GM10847 (cell line): ENCODE measurements around the gene PACSIN2.

Experiments
- POLR2A ChIP-seq: IDR thresholded peaks from 2 replicates; pipeline ENCODE4 v1.6.1; 2011; ENCODE audit not compliant: insufficient read length; ENCODE audit errors: extremely low read depth

PACSIN2 gene

DNA sequence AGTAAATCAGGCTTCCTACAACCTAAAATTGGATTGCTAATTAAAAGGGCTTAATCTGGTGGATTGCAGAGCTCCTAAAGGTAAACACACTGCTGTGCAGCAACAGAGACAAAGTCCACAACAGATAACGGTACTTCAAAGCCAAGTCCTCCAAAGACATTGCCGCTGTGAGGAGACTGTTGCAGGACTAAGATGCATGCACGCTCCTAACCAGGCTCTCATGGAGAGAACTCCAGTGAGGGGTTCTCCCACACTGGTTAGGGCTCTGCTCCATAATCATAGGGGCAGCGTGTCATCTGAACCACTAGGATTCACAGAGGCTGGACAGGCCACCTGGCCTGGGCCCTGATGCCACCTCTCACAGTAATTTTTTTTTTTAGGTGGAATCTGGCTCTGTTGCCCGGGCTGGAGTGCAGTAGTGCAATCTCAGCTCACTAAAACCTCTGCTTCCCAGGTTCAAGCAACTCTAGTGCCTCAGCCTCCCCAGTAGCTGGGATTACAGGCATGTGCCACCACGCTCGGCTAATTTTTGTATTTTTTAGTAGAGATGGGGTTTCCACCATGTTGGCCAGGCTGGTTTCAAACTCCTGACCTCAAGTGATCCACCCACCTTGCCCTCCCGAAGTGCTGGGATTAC, 101.0 kb downstream of the PACSIN2 start:
- TF ChIP-seq POLR2A: no peak

DNA sequence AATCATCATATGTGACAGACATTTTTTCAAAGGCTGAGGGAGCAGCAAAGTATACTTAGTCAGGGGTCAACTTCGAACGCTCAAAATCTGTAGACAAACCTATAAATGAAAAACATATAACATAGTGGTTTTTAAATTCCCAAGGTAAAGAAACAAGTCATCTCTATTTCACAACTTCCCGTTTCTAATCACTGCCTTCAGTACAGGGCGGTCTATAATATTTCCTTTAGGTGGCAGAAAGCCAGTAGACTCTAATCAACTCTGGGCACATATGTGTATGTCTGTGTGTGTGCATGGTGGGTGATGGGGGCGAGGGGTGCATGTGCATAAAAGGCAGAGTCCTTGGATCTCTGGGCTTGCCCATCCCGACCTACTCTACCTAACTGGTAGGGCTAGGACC, 102.9 kb downstream of the PACSIN2 start:
- no peak for TF ChIP-seq POLR2A

DNA sequence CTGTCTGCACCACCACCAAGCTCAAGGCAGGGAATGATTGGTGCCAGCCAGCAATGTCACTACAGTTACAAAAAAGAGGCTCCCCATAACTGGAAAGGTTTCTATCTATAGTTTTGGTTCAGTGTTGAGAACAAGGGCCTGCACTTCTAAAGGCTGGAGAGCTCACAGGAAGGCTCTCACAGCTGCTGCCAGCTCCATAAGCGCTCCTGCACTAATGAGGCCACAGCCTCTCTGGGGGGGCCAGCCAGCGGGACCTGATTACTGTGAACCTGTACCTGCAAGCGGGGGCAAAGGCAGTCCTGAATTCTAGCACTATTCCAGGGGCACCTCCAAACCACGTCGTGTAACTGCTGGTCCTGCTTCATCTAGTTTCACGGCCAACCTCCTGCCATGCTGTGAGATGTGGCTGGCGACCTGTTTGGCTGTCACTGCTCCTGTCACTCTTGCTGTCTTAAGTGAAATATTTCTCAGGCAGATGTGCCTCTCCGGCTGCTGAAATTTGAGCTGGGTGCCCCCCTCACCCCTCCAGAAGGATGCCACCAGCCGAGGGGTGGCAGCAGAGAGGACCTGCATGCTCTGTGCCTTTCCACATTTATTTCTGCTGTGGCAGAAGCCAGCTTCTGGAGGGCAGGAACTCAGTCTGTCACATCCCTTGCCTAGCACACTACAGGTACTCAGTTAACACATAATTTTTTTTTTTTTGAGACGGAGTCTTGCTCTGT, 104.6 kb downstream of the PACSIN2 start:
- TF ChIP-seq POLR2A: no peak

DNA sequence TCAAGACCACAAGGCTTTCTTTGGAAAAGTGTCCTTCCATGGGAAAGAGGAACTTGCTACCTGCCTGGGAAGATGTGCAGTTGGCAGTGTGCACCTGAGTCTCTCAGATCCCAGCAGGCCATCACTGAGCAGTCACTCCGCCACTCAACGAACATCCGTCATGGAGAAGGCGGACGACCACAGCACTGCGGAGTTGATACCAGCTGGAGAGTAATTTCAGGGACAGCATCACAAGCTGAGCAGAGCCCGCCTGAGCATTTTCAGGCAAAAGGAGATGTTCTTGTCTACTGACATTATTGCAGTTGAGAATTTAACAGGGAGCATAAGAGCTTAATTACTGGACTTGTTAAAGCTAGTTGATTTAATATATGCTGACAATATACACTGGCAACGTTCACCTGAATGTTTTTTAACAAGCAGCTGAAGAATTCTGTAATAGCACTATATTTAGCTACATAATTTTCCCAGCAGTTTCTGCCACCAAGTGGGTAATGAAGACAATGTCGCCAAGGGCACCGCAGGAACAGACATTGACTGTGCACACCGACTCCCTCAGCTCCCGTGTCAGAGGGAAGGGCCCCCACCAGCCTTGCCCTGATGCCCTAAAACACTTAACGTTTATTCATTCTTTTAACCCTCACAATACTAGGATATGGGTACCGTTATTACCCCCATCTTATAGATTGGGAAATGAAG, 105.4 kb downstream of the PACSIN2 start:
- TF ChIP-seq POLR2A: no peak

DNA sequence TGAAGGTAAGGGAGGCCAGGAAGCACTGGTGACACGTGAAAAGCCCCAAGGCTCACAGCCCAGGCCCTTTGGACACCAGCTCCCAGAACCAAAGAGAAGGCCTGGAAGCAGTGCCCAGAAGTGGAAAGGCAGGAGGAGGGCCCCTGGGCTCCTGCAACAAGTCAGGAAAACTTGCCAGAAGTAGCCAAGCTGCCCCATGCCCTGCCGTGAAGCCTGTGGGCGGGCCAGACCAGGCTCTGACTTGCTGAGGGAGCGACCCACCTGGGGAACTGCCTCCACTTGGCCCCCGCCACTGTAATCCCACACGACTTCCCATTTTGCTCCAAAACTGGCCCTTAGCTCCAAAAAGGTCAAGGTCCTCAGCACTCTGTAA, 106.6 kb downstream of the PACSIN2 start:
- no peak for TF ChIP-seq POLR2A

DNA sequence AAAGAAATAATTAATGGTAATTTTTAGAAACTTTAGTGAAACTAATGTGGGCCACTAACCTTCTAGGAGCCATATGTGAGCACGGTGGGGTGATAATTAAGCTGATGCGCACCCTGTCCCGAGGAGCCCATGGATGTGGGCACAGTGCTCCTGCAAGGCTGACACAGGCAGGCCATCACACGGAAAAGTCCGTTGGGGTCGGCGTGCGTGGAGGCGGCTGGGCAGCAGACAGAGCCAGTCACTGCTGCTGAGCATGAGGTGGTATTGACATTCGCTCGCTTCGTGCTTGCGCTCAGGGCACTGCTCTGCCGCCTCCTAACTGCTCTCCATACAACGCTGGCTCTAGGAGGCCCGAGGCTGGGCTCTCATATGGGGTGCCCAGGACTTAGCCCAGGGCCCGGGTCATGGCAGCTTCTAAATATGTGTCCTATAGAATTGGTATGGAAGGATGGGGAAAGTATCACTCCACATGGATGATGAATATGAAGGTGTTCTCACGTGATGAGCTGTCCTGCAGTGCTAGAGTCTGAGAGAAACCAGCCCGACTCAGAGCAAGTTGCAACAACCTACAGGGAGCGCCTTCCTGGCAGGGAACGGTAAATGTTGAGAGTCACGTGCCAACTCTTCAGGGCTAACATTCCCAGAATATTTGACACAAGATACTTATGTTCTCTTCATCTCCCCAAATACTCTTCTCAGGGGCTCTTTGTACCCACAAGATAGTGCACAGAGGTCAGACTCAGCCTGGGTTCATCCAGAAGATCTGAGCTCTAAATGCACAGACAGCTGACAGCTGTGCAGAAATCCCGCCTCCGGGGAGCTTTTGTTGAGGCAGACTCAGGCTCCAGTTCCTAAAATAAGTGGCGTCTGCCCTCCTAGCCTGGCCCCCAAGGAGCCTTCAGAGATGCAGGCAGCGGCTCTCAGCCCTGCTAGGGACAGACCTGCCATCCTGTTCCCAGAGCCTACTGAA, 107.3 kb downstream of the PACSIN2 start:
- no peak for TF ChIP-seq POLR2A

DNA sequence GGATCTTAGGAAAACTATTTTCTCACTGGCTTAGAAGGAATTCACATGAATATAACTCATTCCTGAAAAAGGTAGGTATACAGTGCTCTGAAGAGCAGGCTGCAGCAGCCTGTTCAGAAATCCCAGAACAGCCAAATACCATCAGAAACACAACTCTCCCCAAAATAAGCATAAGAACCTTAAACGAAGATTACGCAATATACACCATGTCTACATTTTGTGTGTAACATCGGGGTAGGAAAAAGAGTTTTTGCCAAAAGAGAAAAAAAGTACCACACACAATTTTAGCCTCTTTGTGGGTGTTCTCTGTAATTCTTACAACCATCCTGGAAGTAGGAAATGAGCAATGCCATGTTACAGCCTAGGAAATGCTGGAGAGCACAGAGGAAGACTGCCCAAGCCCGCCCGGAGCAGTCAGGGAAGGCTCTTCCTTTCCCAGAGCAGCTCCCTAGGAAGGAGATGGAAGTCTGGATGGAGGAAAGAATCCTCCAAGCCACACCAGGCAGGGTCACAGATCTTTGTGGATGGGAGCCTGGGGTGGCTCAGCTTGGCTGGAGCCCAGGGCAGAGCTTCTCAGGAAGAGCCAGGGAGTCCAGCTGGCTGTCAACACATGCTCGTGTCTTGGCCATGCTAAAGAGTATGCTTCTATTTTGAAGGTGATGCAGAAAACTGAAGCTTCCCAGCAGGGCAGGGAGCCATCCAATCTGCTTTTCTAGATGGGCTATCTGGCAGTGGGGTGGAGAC, 108.2 kb downstream of the PACSIN2 start:
- TF ChIP-seq POLR2A: no peak

DNA sequence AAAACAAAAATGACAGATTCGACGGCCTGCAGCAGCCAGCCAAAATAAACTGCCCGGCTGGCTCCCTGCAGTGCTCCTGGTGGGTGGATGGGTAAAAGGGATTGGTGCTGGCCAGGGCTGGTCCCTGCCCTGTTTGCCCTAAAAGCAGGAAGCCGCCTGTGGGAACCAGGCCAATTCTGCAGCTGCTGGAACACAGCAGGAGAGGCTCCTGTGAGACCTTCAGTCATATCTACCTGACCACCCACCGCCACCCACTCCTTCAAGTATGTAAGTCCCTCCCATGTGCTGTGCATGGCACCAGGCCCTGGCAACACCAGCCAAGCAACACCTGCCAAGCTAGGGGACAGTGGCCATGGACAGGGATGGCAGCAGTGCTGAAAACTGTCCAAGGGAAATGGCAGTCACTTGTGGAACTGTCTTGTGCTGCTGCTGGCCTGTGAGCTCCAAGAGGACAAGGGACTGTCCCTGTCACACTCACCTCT, 109.2 kb downstream of the PACSIN2 start:
- no peak for TF ChIP-seq POLR2A

DNA sequence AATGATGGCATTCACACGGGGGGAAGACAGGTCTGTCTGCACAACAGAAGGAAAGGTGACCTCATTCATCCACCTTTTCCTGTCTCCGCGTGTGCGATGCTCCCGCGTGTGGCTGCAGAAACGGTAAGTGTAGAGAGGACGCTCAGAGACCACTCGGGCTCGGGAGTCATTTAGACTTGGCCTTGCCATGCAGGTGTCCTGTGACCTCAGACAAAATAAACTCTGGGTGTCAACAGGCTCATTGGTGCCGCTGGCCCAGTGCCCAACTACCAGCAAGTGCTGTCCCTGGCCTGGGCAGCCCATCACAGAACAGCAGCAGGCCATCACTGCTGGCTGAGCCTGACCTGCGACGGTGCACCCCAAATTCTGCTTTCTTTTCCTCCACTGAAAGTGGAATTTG, 109.7 kb downstream of the PACSIN2 start:
- no peak for TF ChIP-seq POLR2A

DNA sequence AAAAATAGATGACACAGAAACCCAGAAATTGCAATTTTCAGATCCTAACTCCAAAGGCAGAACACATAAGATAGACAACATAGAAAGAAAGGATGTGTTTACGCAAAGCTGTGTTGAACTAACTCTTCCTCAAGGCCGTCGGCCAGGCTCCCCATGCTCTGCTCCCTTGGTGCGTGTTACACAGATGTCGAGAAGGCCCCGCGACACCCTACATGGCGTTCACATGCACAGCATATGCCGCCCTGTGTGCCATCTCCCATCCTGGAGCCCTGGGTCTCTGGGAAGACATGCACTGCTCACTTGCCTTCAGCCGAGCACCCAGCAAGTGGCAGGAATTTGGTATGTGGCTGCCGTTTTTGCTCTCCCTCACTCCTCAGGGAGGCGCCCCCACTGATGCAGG, 110.9 kb downstream of the PACSIN2 start:
- TF ChIP-seq POLR2A: no peak

DNA sequence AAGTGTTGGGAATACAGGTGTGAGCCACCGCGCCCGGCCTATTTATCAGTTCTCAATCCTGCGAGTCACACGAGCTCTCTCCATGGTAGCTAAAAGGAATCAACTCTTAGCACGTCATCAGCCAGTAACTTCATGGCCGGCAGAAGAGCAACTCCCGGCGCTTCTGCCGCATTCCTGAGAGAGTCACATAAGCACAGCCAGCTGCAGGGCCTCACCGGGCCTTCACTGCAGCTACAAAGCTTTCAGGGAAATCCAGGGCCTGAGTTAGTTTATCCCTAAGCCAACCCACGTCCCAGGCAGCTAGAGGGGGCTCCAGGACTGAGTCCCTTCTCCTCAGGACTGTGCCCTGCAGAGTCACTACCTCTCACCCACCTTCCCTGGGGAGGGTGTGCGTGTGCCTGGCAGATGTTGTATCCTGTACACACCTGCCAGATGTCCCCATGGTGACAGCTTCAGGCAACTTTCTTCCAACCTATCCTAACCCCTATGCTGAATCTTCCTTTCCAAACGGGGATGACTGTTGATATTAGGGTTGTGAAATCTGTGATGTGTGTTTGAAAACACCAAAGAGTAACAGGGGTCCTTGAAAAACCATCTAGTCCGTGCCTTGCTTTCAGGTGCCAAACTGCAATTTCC, 112.0 kb downstream of the PACSIN2 start:
- no peak for TF ChIP-seq POLR2A

DNA sequence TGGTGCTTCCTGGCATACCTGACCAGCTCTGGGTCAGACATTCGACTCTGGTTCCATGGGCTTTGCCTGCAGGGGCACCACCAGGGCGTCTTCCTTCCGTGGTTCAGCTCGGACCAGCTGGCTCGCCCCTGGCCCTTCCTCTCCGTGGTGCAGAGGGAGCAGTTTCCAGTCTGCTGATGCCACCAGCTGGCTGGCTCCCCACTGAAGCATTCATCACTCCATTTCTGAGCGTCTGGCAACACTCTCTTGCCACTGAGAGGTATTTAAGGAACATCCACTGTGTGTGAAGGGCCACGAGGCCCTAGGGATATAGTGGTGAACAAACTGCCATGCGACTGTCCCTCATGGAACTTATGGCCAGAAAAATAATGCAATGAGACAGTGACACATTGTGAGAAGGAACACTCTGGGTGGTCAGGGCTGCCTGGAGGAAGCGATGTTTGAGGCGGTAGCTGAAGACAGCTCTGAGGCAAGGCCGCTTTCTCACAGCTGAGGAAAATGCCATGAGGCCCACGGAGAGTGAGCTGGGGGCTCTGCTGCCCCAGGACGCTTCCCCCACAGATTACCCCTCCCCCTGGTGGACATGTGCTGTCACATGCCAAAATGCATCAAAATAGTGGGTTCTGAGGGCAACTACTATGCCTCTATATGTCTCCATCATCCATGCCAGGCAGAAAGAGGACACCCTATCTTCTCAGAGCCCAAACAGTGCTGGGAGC, 113.0 kb downstream of the PACSIN2 start:
- TF ChIP-seq POLR2A: no peak

DNA sequence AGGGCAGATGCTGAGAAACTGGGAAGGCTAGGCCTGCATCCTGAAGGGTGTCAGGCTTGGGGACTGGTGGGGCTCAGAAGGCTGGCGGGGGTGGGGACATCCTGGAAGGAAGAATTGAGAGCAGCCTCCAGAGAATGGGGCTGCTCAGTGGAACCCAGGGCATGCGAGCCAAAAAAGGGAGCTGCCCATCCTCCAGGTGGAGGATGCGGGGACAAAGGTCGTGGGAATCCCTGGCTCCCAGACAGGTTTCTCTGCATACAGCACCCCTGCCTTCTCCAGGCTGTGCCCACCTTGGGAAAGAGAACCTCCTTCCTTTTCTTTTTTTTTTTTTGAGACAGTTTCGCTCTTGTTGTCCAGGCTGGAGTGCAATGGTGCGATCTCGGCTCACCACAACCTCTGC, 117.0 kb downstream of the PACSIN2 start:
- TF ChIP-seq POLR2A: no peak
